Activated T-helper 2 cell treated with anti-CD3 and anti-CD28 coated beads, Interferon-gamma antibody, Interleukin-2, Interleukin-4, amounts not matched to agents 10 μg/mL and 5 μg/mL and 100 μg/mL, durations not matched to agents 14 hours and 24 hours and 36 hours (primary cell): Measurements from ENCODE around the gene PSMB10. TPM values are rescaled to one million over a fixed set of nuclear protein-coding genes. Genes with fewer than 3 reads are reported as not detected.
"Not testable (repeated sequence)": the region's sequence is repeated elsewhere in the genome, so short reads cannot be mapped to it uniquely, and the experiment has no call there.

Source experiments
- DNase-seq: peaks from one replicate; pipeline ENCODE4 v3.0.0; 2021; ENCODE audit warnings: low spot score
- H3K27ac Mint-ChIP-seq: one replicate; pipeline ENCODE4 v1.8.0; 2021; ENCODE audit warnings: mixed read lengths
- H3K27me3 Mint-ChIP-seq: one replicate; pipeline ENCODE4 v1.8.0; 2021; ENCODE audit warnings: low read depth, mixed read lengths
- H3K36me3 Mint-ChIP-seq: one replicate; pipeline ENCODE4 v1.8.0; 2021; ENCODE audit warnings: low read depth, mixed read lengths
- H3K4me1 Mint-ChIP-seq: one replicate; pipeline ENCODE4 v1.8.0; 2021; ENCODE audit warnings: low read depth, mixed read lengths
- H3K4me3 Mint-ChIP-seq: one replicate; pipeline ENCODE4 v1.8.0; 2021; ENCODE audit warnings: low read depth, mild to moderate bottlenecking, moderate library complexity, mixed read lengths
- H3K9me3 Mint-ChIP-seq: one replicate; pipeline ENCODE4 v1.8.0; 2021; ENCODE audit warnings: mixed read lengths
- intact Hi-C: fragments of 100-400 bp; cut with micrococcal nuclease; formaldehyde crosslinking; loops from one replicate; pipeline ENCODE4 v1.15.1; 2023
- total RNA-seq: library from RNA; stranded (reverse); gene quantifications from 2 replicates; pipeline ENCODE4 v1.2.3, GENCODE V29; 2022

The PSMB10 gene
- total RNA-seq, 1 donor from 2014 or later, result 238 TPM

DNA sequence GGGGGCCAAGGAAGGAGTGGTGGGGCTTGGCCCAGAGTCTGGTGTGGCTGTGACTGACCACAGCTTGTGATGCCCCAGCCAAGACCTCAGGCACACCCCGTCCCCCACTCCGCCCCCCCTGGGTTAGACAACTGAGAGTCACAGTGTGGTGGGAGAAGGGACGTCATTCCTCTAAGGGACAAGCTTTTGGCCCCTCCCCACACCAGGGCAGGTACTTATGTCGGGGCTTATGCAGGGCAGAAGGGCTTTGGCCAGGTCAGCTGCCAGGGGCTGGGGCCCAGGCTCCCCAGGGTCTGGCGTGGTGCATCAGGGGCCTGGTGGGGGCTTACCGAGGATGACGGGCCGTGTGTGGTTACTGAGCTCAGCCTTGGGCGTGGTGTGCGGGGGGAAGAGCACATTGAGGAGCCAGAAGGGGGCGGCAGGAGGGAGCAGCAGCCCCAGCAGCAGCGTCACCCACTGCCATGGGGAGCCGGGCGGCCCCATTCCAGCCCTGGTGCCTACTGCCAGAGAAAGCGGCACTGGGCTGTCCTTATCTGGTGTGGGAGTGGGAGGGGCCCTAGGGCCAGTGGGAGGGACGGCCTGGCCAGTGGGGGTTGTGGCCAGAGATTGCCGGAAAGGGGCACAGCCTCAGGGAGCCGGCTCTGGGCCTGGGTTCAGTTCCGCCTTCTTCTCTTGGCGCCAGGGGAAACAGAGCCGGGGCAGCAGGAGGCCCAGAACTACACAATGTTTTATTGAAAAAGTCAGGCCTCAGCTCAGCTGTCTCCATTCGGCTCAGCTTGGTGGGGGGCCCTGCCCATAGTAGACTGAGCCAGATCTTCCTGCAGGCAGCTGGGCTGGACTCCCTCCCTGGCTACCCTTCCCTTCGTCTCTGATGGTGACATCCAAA lies 7.2 kb upstream of the PSMB10 start, which contains the start of gene LCAT:
Gene LCAT, minus strand, starts transcription at position 502 of the 886 bp plus-strand sequence. Its CDS starts 19 bp downstream, at position 483.
- H3K27ac Mint-ChIP-seq, result no peak within 1 kb of the TSS
- peaks cover 21% of the 10 kb centered on the region for H3K36me3 Mint-ChIP-seq
- peaks cover 16% of the 10 kb centered on the region for H3K4me1 Mint-ChIP-seq
- no peak within 1 kb of the TSS for H3K4me3 Mint-ChIP-seq
- intact Hi-C loops, result no loop called here
- H3K9me3 Mint-ChIP-seq, result no peaks in the 10 kb centered on the region
- no peak for DNase-seq
- H3K27me3 Mint-ChIP-seq, result no peaks in the 10 kb centered on the region

DNA sequence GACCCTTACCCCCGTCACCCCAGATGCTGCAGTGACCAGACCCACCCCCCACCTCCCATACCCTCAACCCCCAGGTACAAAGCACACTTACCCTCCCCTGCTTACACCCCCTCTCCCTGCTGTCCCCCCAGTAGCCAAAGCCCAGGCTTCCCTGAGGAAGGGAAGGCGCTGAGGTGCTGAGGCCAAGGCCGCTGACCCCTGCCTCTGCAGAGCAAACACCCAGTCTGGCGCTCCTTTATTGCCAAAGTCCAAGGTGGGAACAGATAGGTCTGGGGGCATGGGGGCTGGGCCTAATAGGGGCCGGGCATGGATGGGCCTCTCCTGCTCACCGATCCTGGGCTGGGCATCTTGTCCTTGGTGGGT lies 6.6 kb upstream of the PSMB10 start:
- Mint-ChIP-seq H3K36me3 (peaks cover 19% of the 10 kb centered on the region), H3K4me1 (peaks cover 16% of the 10 kb centered on the region), H3K9me3 (no peaks in the 10 kb centered on the region), H3K27ac (no peak overlapping the region), H3K4me3 (no peak overlapping the region), H3K27me3 (no peaks in the 10 kb centered on the region)
- DNase-seq, result no peak
- intact Hi-C loops, result no loop called here

DNA sequence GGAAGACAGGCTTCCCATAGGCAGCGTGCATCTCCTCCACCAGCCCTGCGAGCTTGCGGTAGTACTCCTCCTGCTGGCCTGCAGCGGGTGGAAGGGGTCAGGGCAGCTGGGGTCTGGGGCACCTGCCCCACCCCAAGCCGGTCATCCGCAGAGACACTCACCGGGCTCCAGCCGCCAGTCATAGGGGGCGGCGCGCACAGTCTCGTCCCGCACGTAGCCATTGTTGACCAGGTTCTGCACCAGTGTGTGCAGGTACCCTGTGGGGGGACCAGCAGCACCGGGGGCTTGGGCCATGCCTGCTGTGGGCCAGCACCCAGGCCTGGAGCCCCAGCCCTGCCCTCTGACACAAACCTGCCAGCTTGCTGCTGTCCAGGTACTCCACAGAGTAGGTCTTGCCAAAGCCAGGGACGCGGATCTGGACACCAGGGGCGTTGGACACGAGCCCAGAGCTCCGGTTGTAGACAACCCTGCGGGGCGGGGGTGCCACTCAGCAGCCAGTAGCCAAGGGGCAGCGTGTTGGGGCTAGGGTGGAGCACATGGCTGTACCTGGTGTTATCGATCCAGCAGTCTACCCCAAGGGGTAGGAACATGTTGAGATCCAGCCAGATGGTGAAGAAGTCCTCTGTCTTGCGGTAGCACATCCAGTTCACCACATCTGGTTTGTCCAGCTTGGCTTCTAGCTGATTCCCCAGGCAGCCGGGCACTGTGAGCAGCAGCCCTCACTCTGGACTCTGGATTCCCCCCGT lies 6.0 kb upstream of the PSMB10 start:
- Mint-ChIP-seq H3K27me3 (no peaks in the 10 kb centered on the region), H3K27ac (no peak overlapping the region), H3K9me3 (no peaks in the 10 kb centered on the region)

DNA sequence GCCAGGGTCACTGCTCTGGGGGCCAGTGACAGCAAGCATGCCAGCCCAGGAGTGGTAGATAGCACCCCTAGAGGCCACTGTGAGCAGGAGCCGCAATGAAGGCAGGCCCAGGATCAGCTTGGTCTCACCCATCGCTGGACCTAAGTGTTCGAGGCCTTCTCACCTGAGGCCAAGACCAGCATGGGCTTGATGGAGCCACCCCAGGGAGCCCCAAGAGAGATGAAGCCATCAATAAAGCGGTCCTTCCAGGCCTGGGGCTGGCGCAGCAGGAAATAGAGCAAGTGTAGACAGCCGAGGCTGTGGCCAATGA lies 5.5 kb upstream of the PSMB10 start:
- Mint-ChIP-seq H3K4me3 (no peak overlapping the region), H3K36me3 (peaks cover 17% of the 10 kb centered on the region), H3K27ac (no peak overlapping the region), H3K4me1 (peaks cover 20% of the 10 kb centered on the region), H3K9me3 (no peaks in the 10 kb centered on the region), H3K27me3 (no peaks in the 10 kb centered on the region)
- DNase-seq, result peak; percentile 26
- intact Hi-C loops, result no loop called here

More for the DNA sequence above, 6.0 kb upstream of the PSMB10 start:
- DNase-seq, result no peak
- no peak overlapping the region for H3K4me3 Mint-ChIP-seq
- peaks cover 14% of the 10 kb centered on the region for H3K36me3 Mint-ChIP-seq
- H3K4me1 Mint-ChIP-seq, result peaks cover 16% of the 10 kb centered on the region
- intact Hi-C loops, result no loop called here

DNA sequence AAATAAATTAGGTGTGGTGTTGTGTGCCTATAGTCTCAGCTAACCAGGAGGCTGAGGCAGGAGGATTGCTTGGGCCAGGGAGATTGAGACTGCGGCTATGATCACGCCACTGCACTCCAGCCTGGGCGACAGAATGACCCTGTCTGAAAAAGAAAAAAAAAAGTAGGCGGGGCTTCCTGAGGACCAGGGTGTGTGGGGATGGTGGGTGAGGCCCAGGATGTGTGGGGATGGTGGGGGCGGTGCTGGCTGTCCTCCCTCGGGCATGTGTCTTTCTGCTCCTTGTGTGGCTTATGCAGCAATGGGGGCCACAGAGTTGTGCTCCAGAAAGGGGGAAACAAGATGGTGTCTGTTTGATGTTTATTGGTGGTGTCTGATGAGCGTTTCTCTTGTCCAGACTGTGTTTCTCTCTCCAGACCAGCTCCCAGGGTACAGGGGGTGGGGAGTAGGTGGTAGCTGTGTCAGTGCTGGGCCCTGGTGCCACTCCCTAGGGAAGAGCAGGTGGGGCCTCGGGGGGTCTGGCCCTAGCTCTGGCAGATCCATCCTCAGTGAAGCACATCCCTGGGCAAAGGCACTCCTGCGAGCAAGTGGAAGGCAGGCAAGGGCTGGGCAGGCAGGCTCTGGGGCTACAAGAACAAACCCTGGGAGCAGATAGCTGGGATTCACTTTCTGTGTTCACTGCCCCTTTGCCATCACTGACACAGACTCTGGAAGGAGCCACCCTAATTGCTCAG lies 5.0 kb upstream of the PSMB10 start:
- H3K27ac Mint-ChIP-seq, result no peak overlapping the region
- intact Hi-C loops, result no loop called here
- peaks cover 23% of the 10 kb centered on the region for H3K4me1 Mint-ChIP-seq
- H3K36me3 Mint-ChIP-seq, result peaks cover 19% of the 10 kb centered on the region
- no peaks in the 10 kb centered on the region for H3K27me3 Mint-ChIP-seq
- no peaks in the 10 kb centered on the region for H3K9me3 Mint-ChIP-seq
- no peak for DNase-seq
- no peak overlapping the region for H3K4me3 Mint-ChIP-seq

DNA sequence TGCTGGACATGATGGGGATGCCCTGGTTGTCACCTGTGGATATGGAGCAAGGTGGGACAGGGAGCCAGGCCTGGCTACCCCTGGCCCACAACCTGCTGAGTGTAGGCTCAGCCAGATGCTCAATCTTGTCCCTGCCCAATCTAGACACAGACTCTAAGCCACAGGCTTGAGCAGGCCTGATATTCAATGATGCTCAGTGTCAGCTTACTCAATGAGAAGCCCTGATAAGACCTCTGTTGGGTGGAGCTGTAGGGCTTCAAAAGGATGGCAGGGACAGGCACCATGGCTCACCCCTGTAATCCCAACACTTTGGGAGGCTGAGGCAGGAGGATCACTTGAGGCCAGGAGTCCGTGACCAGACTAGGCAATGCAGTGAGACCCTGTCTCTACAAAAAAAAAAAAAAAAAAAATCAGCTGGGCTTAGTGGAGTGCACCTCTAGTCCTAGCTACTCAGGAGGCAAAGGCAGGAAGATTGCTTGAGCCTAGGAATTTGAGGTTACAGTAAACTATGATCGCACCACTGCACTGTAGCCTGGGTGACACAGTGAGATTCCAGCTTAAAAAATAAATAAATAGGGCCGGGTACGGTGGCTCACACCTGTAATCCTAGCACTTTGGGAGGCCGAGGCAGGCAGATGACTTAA lies 3.9 kb upstream of the PSMB10 start:
- Mint-ChIP-seq H3K9me3 (no peaks in the 10 kb centered on the region), H3K27me3 (no peaks in the 10 kb centered on the region), H3K27ac (peak overlapping the region; percentile 63), H3K4me3 (peak overlapping the region; percentile 26), H3K36me3 (peaks cover 28% of the 10 kb centered on the region), H3K4me1 (peaks cover 23% of the 10 kb centered on the region)
- no peak for DNase-seq
- intact Hi-C loops, result no loop called here

DNA sequence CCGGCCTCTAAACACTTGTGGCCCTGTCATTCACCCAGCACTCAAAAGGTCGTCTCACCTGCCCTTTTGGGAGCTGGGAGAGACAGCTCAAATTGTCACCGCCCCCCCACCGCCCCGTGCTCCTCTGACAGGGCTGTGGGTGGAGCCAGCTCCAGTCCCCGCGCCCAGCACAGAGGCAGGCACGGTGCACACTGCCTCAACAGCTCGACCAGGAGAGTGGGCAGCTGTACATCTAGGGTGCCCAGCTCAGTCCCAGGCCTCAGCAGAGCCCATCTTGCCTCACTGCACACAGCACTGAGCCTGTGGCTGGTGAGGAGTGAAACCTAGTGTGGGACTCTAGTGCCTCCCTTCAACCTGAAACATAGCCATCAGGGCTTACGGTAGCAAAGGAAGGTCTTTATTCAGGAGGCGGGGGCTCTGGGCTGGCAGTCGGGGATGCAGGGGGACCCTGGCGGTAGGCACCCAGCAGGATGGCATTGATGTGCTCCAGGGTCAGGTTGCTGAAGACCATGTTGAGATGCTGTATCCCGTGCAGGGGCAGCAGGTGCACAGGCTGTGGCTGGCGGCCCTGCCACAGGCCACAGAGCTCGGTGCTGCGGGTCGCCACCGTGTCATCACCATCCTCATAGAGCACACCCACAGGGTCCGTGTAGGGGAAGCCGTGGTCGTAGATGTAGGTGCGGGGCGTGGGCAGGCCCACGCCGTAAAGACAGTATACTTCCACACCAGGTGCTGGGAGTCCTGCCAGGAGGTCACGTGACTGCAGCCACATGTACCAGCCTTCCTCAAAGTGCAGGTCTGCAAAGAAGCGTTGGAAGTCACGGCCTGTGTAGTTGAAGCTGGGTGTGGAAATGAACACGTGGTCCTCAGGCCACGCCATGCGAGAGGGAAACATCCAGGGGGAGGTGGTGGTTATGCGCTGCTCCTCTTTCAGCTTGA lies 3.1 kb upstream of the PSMB10 start:
- Mint-ChIP-seq H3K27ac (peak overlapping the region; percentile 63), H3K4me3 (peak overlapping the region; percentile 26), H3K9me3 (no peaks in the 10 kb centered on the region), H3K36me3 (peaks cover 36% of the 10 kb centered on the region), H3K27me3 (no peaks in the 10 kb centered on the region), H3K4me1 (peaks cover 30% of the 10 kb centered on the region)
- intact Hi-C loops, result loop anchor here (5.0 to 10.0 kb wide), 4 partner anchors 43 to 415 kb away; partner anchors contain the start of genes DDX28, DPEP3, DUS2 and RIPOR1
- DNase-seq, result no peak

DNA sequence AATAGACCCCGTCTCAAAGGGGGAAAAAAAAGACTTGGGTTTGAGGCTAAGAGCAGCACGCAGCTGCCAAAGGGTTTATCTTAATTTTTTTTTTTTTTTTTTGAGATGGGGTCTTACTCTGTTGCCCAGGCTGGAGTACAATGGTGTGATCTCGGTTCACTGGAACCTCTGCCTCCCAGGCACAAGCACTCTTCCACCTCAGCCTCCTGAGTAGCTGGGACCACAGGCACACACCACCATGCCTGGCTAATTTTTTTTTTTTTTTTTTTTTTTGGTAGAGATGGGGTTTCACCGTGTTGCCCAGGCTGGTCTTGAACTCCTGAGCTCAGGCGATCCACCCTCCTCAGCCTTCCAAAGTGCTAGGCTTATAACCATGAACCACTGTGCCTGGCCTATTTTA lies 1.1 kb upstream of the PSMB10 start:
- Mint-ChIP-seq H3K27ac (peak overlapping the region; percentile 90), H3K4me3 (peak overlapping the region; percentile 100), H3K4me1 (peaks cover 33% of the 10 kb centered on the region), H3K36me3 (peaks cover 53% of the 10 kb centered on the region)
- DNase-seq, H3K9me3 Mint-ChIP-seq, H3K27me3 Mint-ChIP-seq: not testable (repeated sequence)
- intact Hi-C loops, result loop anchor here (5.0 to 10.0 kb wide), 4 partner anchors 45 to 413 kb away; partner anchors contain the start of genes DDX28, DPEP3, DUS2 and RIPOR1

DNA sequence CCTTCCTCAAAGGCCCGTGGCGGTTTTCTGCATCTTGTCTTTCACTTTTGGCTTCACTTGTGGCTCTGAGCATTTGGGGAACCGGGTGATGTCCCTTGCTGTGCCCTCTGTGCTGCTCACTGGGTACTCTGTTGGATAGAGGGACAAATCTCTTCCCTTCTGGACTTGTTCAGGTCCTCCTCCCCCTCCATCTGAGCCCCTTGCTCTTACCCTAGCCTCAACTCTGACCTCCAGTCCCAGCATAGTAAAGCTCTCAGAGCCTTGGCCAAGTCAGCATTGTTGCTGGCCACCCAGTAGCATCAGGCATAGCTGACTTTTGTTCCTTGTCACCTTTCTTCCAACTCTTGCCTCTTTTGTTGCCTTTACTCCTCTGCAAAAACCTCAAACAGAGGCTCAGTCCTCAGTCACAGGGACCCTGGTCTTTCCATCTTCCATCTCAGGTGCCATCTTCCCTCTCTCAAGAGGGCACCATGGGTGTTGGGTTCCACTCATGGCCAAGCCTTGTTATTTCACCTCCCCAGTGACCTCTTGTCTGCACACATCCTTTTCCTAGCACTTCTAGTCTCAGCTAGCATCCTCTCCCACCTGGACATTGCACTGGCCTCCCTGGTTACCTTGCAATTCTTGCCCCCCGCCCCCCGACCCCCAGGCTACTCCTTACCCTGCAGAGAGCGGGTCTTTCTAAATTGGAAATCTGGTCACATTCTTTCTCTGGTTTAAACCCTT lies 393 bp upstream of the PSMB10 start:
- Mint-ChIP-seq H3K27me3 (no peaks in the 10 kb centered on the region), H3K9me3 (no peaks in the 10 kb centered on the region), H3K27ac (peak overlapping the region; percentile 90), H3K4me1 (peaks cover 33% of the 10 kb centered on the region), H3K4me3 (peak overlapping the region; percentile 100), H3K36me3 (peaks cover 56% of the 10 kb centered on the region)
- DNase-seq, result peak; percentile 83
- intact Hi-C loops, result loop anchor here (5.0 to 10.0 kb wide), 4 partner anchors 45 to 412 kb away; partner anchors contain the start of genes DDX28, DPEP3, DUS2 and RIPOR1

DNA sequence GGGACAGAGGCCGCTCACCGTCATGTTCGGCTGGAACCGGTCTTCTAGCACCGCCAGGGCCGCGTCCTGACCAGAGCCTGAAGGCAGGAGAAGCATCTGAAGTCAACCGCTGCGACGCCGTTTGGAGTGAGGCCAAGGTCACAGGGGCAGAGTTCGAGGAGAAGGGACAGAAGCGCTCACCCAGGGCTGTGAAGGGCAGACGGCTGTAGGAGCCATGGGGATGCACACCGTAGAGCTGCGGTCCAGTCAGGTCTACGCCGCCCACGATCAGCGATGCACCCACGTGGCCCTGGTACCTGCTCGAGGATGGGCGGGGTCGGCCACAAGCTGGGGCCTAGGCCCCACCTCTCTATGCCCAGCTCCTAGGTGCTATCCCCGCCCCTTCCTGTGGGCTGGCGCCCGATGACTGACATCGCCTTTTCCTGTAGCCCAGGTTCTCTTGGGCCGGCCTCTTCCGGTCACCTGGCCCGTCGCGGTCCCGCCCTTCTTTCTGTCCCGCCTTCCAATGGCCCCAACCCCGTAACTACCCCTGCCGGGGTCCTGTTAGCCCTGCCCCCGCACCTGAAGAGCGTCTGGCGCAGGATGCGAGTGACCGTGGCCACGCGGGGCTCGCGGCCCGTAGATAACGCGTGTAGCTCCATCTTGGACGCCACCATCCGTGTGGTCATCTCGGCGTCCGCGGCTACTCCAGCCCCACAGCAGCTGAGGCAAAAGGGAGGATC lies 1.1 kb downstream of the PSMB10 start:
- H3K4me1 Mint-ChIP-seq, result peaks cover 26% of the 10 kb centered on the region
- intact Hi-C loops, result loop anchor here (1.0 to 10.0 kb wide), 9 partner anchors 33 to 411 kb away; partner anchors contain the start of genes ACD, DDX28, DPEP3 and DUS2
- H3K4me3 Mint-ChIP-seq, result peak overlapping the region; percentile 100
- DNase-seq, result peak; percentile 92
- peak overlapping the region; percentile 90 for H3K27ac Mint-ChIP-seq
- H3K9me3 Mint-ChIP-seq, result no peaks in the 10 kb centered on the region
- no peaks in the 10 kb centered on the region for H3K27me3 Mint-ChIP-seq
- H3K36me3 Mint-ChIP-seq, result peaks cover 65% of the 10 kb centered on the region
